Activated CD8-positive, alpha-beta T cell treated with anti-CD3 and anti-CD28 coated beads, Interleukin-2, amount 10 ng/mL, durations not matched to agents 7 days and 5 days (primary cell): ENCODE results near the gene CCNY. TPM values are rescaled to one million over a fixed set of nuclear protein-coding genes. Genes with fewer than 3 reads are reported as not detected.

Experiments used
- ATAC-seq: fragments of 150-1000 bp; cut with Tn5 transposase; one replicate; pipeline ENCODE4 v1.10.0; 2021; ENCODE audit warnings: moderate library complexity
- CTCF ChIA-PET: fragments of 350-600 bp; sonication (Branson Sonifier 250); formaldehyde crosslinking; loops from one replicate; lab custom pipeline; 2021; ENCODE audit warnings: antibody characterized with exemption; lab: Charles Lee
- POLR2A ChIA-PET: fragments of 350-600 bp; sonication (Branson Sonifier 250); formaldehyde crosslinking; loops from one replicate; lab custom pipeline; 2021; ENCODE audit warnings: antibody characterized with exemption; lab: Charles Lee
- DNase-seq: peaks from one replicate; pipeline ENCODE4 v3.0.0-alpha.2; 2020
- H3K27ac Mint-ChIP-seq: one replicate; pipeline ENCODE4 v1.8.0; 2021; ENCODE audit warnings: mild to moderate bottlenecking, mixed read lengths
- H3K27me3 Mint-ChIP-seq: one replicate; pipeline ENCODE4 v1.8.0; 2021; ENCODE audit warnings: low read depth, mixed read lengths
- H3K36me3 Mint-ChIP-seq: one replicate; pipeline ENCODE4 v1.8.0; 2021; ENCODE audit warnings: low read depth, mixed read lengths
- H3K4me1 Mint-ChIP-seq: one replicate; pipeline ENCODE4 v1.8.0; 2021; ENCODE audit warnings: low read depth, mixed read lengths
- H3K4me3 Mint-ChIP-seq: one replicate; pipeline ENCODE4 v1.8.0; 2021; ENCODE audit warnings: mild to moderate bottlenecking, mixed read lengths
- H3K9me3 Mint-ChIP-seq: one replicate; pipeline ENCODE4 v1.8.0; 2022; ENCODE audit warnings: mixed read lengths; ENCODE audit not compliant: insufficient read depth
- total RNA-seq, 2 experiments: library from RNA; stranded (reverse); gene quantifications; one replicate each; pipeline ENCODE4 v1.2.3, GENCODE V29; 2021

CCNY gene
- total RNA-seq, 2 experiments from 2014 or later: 55.6 to 64.1 TPM

- DNase-seq: no peak
- Mint-ChIP-seq H3K27me3 (no peaks in the 10 kb centered on the region), H3K27ac (no peak overlapping the region), H3K9me3 (no peaks in the 10 kb centered on the region), H3K4me1 (peaks cover 8% of the 10 kb centered on the region), H3K4me3 (no peak overlapping the region), H3K36me3 (peaks cover 31% of the 10 kb centered on the region)
- ChIA-PET POLR2A (no interaction called here), CTCF (no interaction called here)
- ATAC-seq: no peak
Observed at GRCh38 chr10:35569111-35569707, 232.9 kb downstream of the CCNY start.

DNA sequence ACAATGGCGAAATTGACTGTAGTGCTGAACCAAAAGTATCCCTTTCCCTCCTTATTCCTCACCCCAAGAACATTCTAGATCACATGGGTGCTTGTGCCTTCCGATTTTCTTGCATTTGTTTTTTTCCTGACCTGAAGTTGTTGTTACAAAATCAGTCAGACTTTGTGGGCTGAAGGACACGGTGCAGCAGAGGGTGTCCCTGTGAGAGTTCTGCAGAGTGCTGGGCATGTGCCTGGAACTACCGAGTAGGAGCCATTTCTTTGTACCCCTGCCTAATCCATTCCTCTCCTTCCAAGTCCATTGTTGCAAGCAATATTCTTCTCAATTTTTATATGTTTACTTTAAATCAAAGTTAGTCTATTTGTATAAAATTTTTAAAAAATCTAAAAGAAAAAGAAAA is 233.5 kb downstream of the CCNY start:
- ChIA-PET CTCF (no interaction called here), POLR2A (no interaction called here)
- DNase-seq: no peak
- Mint-ChIP-seq H3K27me3 (no peaks in the 10 kb centered on the region), H3K36me3 (peaks cover 32% of the 10 kb centered on the region), H3K9me3 (no peaks in the 10 kb centered on the region), H3K4me1 (peaks cover 1% of the 10 kb centered on the region), H3K27ac (no peak overlapping the region), H3K4me3 (no peak overlapping the region)
- ATAC-seq: no peak

- DNase-seq (no peak), ATAC-seq (no peak)
- H3K36me3 Mint-ChIP-seq: peaks cover 33% of the 10 kb centered on the region
- no peaks in the 10 kb centered on the region for H3K9me3 Mint-ChIP-seq
- no peaks in the 10 kb centered on the region for H3K4me1 Mint-ChIP-seq
- CTCF ChIA-PET: no interaction called here
- H3K27ac Mint-ChIP-seq: no peak overlapping the region
- no peak overlapping the region for H3K4me3 Mint-ChIP-seq
- POLR2A ChIA-PET: no interaction called here
- no peaks in the 10 kb centered on the region for H3K27me3 Mint-ChIP-seq
Observed at GRCh38 chr10:35570397-35570796, 234.1 kb downstream of the CCNY start.

- Mint-ChIP-seq H3K4me3 (no peak overlapping the region), H3K36me3 (peaks cover 29% of the 10 kb centered on the region), H3K27ac (no peak overlapping the region), H3K27me3 (no peaks in the 10 kb centered on the region), H3K4me1 (no peaks in the 10 kb centered on the region), H3K9me3 (no peaks in the 10 kb centered on the region)
- DNase-seq (no peak), ATAC-seq (no peak)
- ChIA-PET POLR2A (no interaction called here), CTCF (interaction anchor here (1.2 kb wide), 1 partner anchor 18 kb away, joined by 3 read pairs; no protein-coding TSS in a partner anchor)
Observed at GRCh38 chr10:35572583-35572982, 236.3 kb downstream of the CCNY start.

DNA sequence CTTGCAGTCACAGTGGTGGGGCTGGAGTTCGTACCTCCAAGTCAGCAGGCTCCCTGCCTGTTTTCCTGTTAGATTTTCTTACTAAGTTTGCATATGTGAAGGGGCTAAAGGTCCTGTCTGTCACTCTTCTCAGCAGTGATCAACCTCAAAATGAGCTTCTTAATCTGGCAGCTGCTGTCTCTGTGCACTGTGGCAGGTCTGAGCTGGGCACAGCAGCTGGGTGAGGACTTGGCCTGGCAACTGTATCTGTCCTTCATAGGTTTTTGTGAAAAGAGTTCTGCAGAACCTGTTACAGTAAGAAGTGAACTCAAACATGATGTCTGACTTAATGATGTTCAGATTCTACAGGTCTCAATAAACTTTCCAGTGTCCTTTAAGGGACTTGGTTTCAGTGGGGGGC is 237.5 kb downstream of the CCNY start:
- ATAC-seq: no peak
- no peaks in the 10 kb centered on the region for H3K9me3 Mint-ChIP-seq
- ChIA-PET CTCF (interaction anchor here (1.2 to 1.5 kb wide), 2 partner anchors 11 to 19 kb away, joined by 3 to 6 read pairs; no protein-coding TSS in a partner anchor), POLR2A (no interaction called here)
- H3K4me3 Mint-ChIP-seq: no peak overlapping the region
- no peak for DNase-seq
- H3K27ac Mint-ChIP-seq: no peak overlapping the region
- H3K27me3 Mint-ChIP-seq: no peaks in the 10 kb centered on the region
- H3K4me1 Mint-ChIP-seq: no peaks in the 10 kb centered on the region
- H3K36me3 Mint-ChIP-seq: peaks cover 27% of the 10 kb centered on the region

DNA sequence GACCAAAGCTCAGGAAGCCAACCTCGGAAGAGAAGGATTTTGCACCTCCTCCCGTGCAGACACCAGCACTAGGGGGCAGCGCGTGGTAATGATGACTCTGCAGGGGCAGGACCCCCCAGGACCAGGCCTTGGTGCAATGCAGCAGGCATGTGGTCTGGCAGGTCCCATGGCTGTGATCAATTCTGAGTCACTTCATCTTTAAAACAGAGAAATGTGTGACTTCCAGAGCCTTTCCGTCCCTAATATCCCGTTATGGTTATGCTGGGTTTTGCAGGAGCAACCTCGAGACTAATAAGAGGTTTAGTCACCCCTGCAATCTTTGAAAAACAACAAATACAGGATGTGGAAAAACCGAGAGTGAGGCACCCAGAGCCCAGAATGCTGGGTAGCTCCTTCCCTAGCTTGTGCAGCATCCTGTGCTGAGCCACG is 238.6 kb downstream of the CCNY start:
- CTCF ChIA-PET: interaction anchor here (1.1 to 1.5 kb wide), 3 partner anchors 9 to 12 kb away, joined by 3 to 6 read pairs (median 3); no protein-coding TSS in a partner anchor
- Mint-ChIP-seq H3K27me3 (no peaks in the 10 kb centered on the region), H3K4me3 (no peak overlapping the region), H3K9me3 (no peaks in the 10 kb centered on the region), H3K4me1 (no peaks in the 10 kb centered on the region), H3K36me3 (peaks cover 19% of the 10 kb centered on the region), H3K27ac (no peak overlapping the region)
- DNase-seq: no peak
- no peak for ATAC-seq
- POLR2A ChIA-PET: interaction anchor here (0.5 kb wide), 1 partner anchor 135 kb away, joined by 4 read pairs; no protein-coding TSS in a partner anchor

- ChIA-PET CTCF (interaction anchor here (1.1 to 1.3 kb wide), 2 partner anchors 9 to 13 kb away, joined by 3 read pairs; no protein-coding TSS in a partner anchor), POLR2A (no interaction called here)
- Mint-ChIP-seq H3K4me3 (no peak overlapping the region), H3K4me1 (no peaks in the 10 kb centered on the region), H3K36me3 (peaks cover 19% of the 10 kb centered on the region), H3K9me3 (no peaks in the 10 kb centered on the region), H3K27ac (no peak overlapping the region), H3K27me3 (peaks cover 2% of the 10 kb centered on the region)
- DNase-seq (no peak), ATAC-seq (no peak)
Observed at GRCh38 chr10:35575640-35576039, 239.3 kb downstream of the CCNY start.

GRCh38 chr10:35576730-35577129 is 240.4 kb downstream of the CCNY start:
- no peak overlapping the region for H3K4me3 Mint-ChIP-seq
- no peaks in the 10 kb centered on the region for H3K9me3 Mint-ChIP-seq
- H3K4me1 Mint-ChIP-seq: no peaks in the 10 kb centered on the region
- ATAC-seq: no peak
- H3K36me3 Mint-ChIP-seq: peaks cover 16% of the 10 kb centered on the region
- peaks cover 2% of the 10 kb centered on the region for H3K27me3 Mint-ChIP-seq
- no peak overlapping the region for H3K27ac Mint-ChIP-seq
- ChIA-PET POLR2A (no interaction called here), CTCF (no interaction called here)
- DNase-seq: no peak

DNA sequence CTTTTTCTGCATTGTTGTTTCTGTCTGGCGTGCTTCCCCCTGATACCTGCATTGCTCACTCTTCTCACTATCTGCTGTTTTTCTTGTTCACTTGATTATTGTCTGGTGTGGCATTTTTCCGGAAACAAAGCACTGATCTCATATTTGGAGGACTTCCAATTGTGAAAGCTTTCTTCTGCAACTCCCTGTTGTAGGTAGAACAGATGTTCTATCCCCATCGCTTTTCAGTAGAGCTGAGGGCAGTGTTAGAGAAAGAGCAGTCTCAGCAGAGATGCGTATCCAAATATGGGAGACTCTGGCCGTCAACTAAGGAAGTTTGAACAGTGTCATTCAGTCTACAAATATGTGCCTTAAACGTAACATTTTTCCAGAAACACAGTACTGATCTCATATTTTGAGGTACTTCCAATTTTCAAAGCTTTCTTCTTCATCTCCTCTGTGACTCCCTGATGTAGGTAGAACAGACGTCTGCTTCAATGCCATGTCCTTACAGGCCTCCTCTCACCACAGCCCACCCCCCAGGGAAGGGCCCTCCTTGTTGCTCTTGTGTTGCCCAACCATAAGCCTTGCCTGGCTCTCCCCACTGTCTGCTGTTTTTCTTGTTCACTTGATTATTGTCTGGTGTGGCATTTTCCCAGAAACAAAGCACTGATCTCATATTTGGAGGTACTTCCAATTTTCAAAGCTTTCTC is 241.8 kb downstream of the CCNY start:
- peaks cover 2% of the 10 kb centered on the region for H3K27me3 Mint-ChIP-seq
- ChIA-PET CTCF (no interaction called here), POLR2A (no interaction called here)
- H3K27ac Mint-ChIP-seq: no peak overlapping the region
- H3K4me3 Mint-ChIP-seq: no peak overlapping the region
- DNase-seq (no peak), ATAC-seq (no peak)
- no peaks in the 10 kb centered on the region for H3K9me3 Mint-ChIP-seq
- peaks cover 10% of the 10 kb centered on the region for H3K36me3 Mint-ChIP-seq
- H3K4me1 Mint-ChIP-seq: no peaks in the 10 kb centered on the region

DNA sequence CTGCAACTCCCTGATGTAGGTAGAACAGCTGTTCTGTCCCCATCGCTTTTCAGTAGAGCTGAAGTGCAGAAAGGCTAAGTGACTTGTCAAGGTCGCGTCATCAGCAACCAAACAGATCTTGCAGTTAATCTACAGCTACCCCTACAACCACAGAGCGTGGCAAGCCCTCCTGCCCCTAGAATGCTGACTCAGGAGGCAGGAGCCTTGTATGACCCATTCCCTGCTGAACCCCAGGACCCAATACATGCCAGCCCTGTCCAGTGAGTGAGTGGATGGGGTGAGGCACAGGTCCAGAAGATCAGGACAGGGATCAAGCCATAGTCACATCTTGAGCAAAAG is 242.3 kb downstream of the CCNY start:
- Mint-ChIP-seq H3K9me3 (no peaks in the 10 kb centered on the region), H3K27ac (no peak overlapping the region), H3K27me3 (peaks cover 2% of the 10 kb centered on the region), H3K4me3 (no peak overlapping the region), H3K4me1 (no peaks in the 10 kb centered on the region), H3K36me3 (peaks cover 10% of the 10 kb centered on the region)
- ATAC-seq (no peak), DNase-seq (no peak)
- CTCF ChIA-PET: no interaction called here
- POLR2A ChIA-PET: no interaction called here

GRCh38 chr10:35579116-35579515 is 242.8 kb downstream of the CCNY start:
- Mint-ChIP-seq H3K9me3 (no peaks in the 10 kb centered on the region), H3K27me3 (peaks cover 2% of the 10 kb centered on the region), H3K4me3 (no peak overlapping the region), H3K27ac (no peak overlapping the region), H3K4me1 (no peaks in the 10 kb centered on the region), H3K36me3 (peaks cover 7% of the 10 kb centered on the region)
- DNase-seq (no peak), ATAC-seq (no peak)
- POLR2A ChIA-PET: interaction anchor here (0.5 kb wide), 1 partner anchor 159 kb away, joined by 3 read pairs; no protein-coding TSS in a partner anchor
- CTCF ChIA-PET: interaction anchor here (0.9 kb wide), 1 partner anchor 16 kb away, joined by 7 read pairs; no protein-coding TSS in a partner anchor

DNA sequence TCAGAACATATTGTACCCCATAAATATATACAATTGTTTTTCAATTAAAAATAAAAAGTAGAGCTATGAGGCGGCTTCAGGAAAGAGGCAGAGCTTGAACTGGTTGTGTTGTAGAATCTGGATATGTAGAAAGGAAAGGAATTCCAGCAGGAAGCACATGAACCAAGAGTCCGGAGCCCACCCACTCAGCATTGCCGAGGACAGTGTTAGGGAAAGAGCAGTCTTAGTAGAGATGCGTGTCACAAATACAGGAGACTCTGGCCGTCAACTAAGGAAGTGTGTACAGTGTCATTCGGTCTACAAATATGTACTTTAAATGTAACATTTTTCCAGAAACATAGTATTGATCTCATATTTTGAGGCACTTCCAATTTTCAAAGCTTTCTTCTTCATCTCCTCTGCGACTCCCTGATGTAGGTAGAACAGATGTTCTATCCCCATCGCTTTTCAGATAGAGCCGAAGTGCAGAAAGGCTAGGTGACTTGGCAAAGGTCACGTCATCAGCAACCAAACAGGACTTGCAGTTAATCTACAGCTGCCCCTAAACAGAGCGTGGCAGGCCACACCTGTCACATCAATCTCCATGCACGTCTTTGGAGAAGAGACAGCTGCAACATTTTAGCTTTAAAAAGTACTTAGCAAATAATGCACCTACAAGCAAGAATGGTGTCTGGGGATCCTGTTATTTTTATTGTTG is 243.6 kb downstream of the CCNY start:
- ChIA-PET CTCF (interaction anchor here (0.9 kb wide), 2 partner anchors 17 to 18 kb away, joined by 3 to 7 read pairs; no protein-coding TSS in a partner anchor), POLR2A (interaction anchor here (0.5 kb wide), 1 partner anchor 160 kb away, joined by 3 read pairs; no protein-coding TSS in a partner anchor)
- H3K4me1 Mint-ChIP-seq: no peaks in the 10 kb centered on the region
- H3K9me3 Mint-ChIP-seq: no peaks in the 10 kb centered on the region
- peaks cover 2% of the 10 kb centered on the region for H3K27me3 Mint-ChIP-seq
- H3K27ac Mint-ChIP-seq: no peak overlapping the region
- no peak for ATAC-seq
- DNase-seq: no peak
- H3K4me3 Mint-ChIP-seq: no peak overlapping the region
- H3K36me3 Mint-ChIP-seq: peaks cover 5% of the 10 kb centered on the region
